Astrocyte of the cerebellum (primary cell): ENCODE results near the gene DPYD.

ENCODE experiments used
- DNase-seq: peaks from one replicate; pipeline ENCODE4 v3.0.0-alpha.2; 2011; ENCODE audit warnings: low read depth
- H3K4me3 ChIP-seq: 2 replicates; pipeline ENCODE4 v1.5.1; 2011; ENCODE audit warnings: mild to moderate bottlenecking, low read depth, low read length, moderate library complexity
- CTCF ChIP-seq: IDR thresholded peaks from 2 replicates; pipeline ENCODE4 v1.5.1; 2012; ENCODE audit warnings: low read length, low read depth, moderate library complexity, mild to moderate bottlenecking; ENCODE audit errors: missing control alignments
- in situ Hi-C: cut with HindIII; loops from 2 replicates; pipeline ENCODE4 v1.10.0; 2017; ENCODE audit warnings: low sequenced_read_pairs

The DPYD gene

DNA sequence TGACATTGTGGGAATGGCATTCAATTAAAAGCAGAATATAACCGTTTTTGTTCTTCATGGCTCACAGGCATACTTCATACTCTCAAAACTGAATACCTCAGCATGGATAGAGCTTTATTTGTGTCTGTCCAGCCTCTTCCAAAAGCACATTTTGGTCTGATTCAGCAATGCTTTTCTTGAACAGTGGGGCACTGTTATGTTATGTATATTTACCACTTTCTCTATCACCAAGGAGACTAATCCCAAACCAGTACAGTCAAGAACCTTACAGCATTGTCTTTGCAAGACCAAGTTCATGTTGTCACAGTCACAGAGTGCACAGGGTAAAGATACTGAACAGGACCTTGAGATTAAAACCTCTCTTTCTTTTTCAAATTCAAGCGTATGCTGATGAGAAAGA is 616.5 kb downstream of the DPYD start:
- TF ChIP-seq CTCF, result no peak
- no peak for DNase-seq
- H3K4me3 ChIP-seq, result no peak overlapping the region
- in situ Hi-C loops, result no loop called here

DNA sequence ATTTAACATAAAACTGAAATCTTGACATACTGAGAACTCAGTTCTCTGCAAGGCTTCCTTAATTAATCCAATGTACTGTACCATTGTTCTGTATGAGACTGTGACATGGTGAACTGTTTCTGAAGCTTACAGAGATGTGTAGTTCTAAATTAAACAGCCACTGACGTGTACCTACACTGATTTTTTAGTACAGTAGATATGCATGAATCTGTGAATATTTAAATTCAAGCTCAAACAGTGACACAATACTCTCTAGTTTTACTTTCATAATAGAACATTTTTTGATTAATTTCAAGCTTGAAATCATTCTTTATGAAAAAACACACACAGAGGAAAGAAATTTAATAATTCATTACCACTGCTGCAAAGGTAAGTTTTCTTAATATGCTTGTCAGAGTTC is 621.9 kb downstream of the DPYD start:
- no peak for DNase-seq
- no peak overlapping the region for H3K4me3 ChIP-seq
- in situ Hi-C loops, result no loop called here
- TF ChIP-seq CTCF, result no peak

GRCh38 chr1:97297611-97298010 is 623.2 kb downstream of the DPYD start:
- no peak for DNase-seq
- in situ Hi-C loops, result no loop called here
- no peak for TF ChIP-seq CTCF
- no peak overlapping the region for H3K4me3 ChIP-seq

DNA sequence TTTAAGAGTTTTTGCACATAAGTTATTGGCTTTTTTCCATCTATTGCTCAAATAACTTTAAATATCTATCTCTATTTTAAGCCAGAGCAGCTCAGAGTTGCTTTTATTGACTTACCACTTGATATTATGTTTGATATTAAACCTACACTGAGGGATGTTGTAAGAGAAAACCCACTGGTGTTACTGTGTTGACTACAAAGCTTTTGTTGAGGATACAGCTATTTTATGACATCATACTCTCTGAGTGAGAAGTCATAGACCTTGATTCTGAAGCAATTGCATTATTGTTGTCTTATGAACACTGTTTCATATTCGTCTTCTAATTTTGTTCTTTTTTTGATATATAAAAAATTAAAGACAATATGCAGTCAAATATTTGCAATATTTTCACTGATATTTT is 638.9 kb downstream of the DPYD start:
- in situ Hi-C loops, result no loop called here
- no peak for TF ChIP-seq CTCF
- no peak overlapping the region for H3K4me3 ChIP-seq
- DNase-seq, result no peak

DNA sequence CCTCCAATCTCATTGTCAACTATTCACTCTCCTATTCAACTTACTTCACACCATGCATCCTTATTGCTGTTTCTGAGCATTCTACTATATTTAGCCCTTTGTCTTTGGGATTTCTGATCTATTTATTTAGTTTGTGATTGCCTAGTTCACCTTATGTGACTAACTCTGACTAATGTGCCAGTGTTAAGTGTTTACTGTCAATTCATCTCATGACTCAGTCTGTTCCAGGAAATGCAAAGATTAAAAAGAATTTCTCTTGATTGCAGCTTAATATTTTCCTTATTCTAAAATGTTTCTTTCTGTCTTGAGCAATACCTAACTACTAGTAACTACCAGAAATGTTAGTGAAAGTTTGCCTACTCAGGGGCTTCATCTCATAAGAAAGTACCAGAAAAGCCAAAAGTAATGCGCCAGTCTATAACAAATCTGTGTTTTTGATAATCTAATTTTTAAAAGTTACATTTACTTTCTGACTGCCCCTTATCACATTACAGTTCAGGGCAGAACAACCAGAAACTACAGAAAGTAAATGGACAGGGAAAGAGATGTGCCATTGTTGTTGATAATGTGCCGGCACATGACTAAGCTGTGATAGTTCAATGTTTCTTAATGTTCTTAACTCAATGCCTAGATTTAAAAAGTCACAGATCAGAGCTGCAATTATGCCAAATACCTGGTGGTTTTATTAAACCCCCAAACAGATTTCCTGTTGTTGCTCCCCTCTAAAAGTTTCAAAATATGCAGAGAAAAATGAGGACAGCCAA is 642.8 kb downstream of the DPYD start:
- no peak overlapping the region for H3K4me3 ChIP-seq
- DNase-seq, result no peak

More for the DNA sequence above, 642.8 kb downstream of the DPYD start:
- in situ Hi-C loops, result no loop called here
- no peak for TF ChIP-seq CTCF
